PC-9 (cell line): ENCODE data around the gene FUBP3.

Experiments used
- EZH2 ChIP-seq: fragments of 200-600 bp; sonication (generic); IDR thresholded peaks from 2 replicates; pipeline ENCODE4 v1.8.0; 2017; ENCODE audit warnings: antibody characterized with exemption, low read depth
- TF ChIP-seq, protein P1 (sequence below): fragments of 200-600 bp; sonication (generic); conservative IDR thresholded peaks from 2 replicates; pipeline ENCODE4 v1.6.1; 2017; ENCODE audit warnings: mixed run types, antibody characterized with exemption, mild to moderate bottlenecking, moderate library complexity

DNA sequence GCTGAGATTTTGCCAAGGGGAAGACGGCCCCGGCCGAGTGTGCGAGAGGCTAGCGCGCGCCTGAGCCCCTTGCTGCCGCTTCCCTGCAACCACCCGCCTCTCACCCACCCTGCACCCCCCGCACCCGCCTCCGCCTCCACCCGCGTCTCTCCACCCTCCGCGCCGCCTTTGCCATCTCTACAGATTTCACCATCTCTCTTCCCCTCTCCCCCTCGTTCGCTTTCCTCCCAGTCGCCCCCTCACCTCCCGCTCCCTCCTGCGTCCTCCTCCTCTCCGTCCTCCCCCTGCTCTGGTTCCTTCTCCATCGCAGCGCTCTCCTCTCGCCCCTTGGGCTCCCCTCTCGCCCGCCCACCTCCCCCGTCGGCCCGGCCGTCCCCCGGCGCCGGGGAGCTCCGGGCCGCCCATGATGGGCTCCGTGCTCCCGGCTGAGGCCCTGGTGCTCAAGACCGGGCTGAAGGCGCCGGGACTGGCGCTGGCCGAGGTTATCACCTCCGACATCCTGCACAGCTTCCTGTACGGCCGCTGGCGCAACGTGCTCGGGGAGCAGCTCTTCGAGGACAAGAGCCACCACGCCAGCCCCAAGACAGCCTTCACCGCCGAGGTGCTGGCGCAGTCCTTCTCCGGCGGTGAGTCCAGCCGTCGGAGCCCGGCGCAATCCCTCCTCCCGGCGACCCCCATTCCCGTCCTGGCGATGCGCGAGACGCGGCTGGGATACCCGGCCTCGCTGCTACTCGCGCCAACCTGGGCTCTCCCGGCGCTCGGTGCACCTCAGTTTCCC is 85.1 kb downstream of the FUBP3 start, which contains the start of gene PRDM12:
- TF ChIP-seq, protein P1, sequence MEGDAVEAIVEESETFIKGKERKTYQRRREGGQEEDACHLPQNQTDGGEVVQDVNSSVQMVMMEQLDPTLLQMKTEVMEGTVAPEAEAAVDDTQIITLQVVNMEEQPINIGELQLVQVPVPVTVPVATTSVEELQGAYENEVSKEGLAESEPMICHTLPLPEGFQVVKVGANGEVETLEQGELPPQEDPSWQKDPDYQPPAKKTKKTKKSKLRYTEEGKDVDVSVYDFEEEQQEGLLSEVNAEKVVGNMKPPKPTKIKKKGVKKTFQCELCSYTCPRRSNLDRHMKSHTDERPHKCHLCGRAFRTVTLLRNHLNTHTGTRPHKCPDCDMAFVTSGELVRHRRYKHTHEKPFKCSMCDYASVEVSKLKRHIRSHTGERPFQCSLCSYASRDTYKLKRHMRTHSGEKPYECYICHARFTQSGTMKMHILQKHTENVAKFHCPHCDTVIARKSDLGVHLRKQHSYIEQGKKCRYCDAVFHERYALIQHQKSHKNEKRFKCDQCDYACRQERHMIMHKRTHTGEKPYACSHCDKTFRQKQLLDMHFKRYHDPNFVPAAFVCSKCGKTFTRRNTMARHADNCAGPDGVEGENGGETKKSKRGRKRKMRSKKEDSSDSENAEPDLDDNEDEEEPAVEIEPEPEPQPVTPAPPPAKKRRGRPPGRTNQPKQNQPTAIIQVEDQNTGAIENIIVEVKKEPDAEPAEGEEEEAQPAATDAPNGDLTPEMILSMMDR, result no peak
- no peak for TF ChIP-seq EZH2
